ENCODE data around the gene PRAMEF13. TPM values are rescaled to one million over a fixed set of nuclear protein-coding genes. Genes with fewer than 3 reads are reported as not detected.
"Not testable (repeated sequence)": the region's sequence is repeated elsewhere in the genome, so short reads cannot be mapped to it uniquely, and the experiment has no call there.

The PRAMEF13 gene, protein sequence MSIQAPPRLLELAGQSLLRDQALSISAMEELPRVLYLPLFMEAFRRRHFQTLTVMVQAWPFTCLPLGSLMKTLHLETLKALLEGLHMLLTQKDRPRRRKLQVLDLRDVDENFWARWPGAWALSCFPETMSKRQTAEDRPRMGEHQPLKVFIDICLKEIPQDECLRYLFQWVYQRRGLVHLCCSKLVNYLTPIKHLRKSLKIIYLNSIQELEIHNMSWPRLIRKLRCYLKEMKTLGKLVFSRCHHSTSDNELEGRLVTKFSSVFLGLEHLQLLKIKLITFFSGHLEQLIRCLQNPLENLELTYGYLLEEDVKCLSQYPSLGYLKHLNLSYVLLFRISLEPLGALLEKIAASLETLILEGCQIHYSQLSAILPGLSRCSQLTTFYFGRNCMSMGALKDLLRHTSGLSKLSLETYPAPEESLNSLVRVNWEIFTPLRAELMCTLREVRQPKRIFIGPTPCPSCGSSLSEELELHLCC
- total RNA-seq (ENCODE audit: low replicate concordance): not detected in 2 replicates

DNA sequence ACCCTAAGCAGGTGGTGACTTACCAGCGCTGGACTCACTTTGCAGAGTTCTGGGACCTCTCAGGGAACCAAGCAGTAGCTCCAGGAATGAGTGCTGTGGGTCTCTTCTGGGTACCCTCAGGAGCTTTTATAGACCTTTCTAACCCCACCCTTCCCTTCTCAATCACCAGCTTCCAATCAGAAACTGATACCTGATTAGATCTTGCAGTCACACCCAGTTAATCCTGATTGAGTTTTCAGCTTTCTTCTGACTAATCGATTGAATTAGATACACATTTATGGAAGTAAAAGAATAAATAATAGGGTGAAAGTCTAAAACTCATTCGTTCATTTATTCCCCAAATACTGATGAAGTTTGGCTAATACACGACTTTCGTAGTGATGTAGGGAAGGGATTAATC, at the start of gene PRAMEF13:
Gene PRAMEF13, minus strand, starts transcription at position 101 of the 400 bp plus-strand sequence. CDS start 1,820 bp downstream, outside the sequence.
- not testable (repeated sequence) for H3K4me3 ChIP-seq (ENCODE audit: low read depth, low read length); DNase-seq (ENCODE audit: low read depth)

DNA sequence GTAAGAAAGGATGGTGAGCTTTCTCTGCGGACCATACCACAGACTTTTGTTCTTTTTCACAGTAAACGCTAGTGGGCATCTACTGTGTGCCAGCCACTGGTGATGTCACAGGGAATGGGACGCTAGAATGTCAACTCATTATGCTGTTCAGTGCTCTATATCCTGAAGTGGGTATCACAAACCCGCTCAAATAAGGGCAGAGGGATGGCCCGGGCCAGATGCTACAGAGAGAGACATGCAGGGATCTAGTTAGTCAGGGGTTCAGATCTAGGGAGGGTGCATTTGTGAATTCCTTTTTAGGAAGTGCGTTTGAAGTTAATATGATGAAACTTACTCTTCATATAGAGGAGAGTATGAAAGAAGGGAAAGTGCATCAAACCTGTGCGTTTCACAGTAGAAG, 45.9 kb upstream of the PRAMEF13 start:
- DNase-seq (ENCODE audit: low read depth); H3K4me3 ChIP-seq (ENCODE audit: low read depth, low read length): not testable (repeated sequence)

DNA sequence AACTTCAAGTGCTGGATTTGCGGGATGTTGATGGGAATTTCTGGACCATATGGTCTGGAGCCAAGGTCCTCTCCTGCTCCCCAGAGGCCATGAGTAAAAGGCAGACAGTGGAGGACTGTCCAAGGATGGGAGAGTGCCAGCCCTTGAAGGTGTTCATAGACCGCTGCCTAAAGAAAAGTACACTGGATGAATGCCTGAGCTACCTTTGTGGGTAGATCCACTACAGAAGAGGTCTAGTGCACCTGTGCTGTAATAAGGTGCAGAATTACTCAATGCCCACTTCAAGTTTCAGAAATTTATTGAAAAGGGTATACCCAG, 45.3 kb upstream of the PRAMEF13 start:
- not testable (repeated sequence) for H3K4me3 ChIP-seq (ENCODE audit: low read depth, low read length); DNase-seq (ENCODE audit: low read depth)

DNA sequence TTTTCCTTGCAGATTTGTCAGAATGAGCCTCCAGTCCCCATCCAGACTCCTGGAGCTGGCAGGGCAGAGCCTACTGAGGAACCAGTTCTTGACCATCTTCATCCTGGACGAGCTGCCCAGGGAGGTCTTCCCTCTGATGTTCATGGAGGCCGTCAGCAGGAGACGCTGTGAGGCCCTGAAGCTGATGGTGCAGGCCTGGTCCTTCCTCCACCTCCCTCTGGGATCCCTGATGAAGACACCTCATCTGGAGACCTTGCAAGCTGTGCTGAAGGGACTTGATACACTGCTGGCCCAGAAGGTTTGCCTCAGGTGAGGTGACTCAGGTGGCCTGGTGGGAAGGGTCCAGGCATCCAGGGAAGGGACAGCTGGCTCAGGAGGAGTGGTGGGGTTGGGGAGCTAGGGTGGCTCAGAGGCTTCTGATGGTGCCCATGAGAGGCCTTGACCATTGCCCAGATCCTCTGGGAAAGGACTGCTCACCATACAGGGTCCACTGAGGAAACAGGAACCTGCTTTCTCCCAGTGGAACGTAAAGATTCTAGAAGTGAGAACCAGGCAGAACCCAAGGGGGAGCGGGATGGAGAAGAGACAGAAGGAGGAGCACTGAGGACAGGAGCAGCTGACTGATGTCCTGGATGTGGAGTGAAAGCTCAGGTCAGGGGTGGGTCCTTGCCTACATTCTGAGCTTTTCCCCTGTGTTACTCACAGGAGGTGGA, 44.8 kb upstream of the PRAMEF13 start:
- not testable (repeated sequence) for DNase-seq (ENCODE audit: low read depth); H3K4me3 ChIP-seq (ENCODE audit: low read depth, low read length)

DNA sequence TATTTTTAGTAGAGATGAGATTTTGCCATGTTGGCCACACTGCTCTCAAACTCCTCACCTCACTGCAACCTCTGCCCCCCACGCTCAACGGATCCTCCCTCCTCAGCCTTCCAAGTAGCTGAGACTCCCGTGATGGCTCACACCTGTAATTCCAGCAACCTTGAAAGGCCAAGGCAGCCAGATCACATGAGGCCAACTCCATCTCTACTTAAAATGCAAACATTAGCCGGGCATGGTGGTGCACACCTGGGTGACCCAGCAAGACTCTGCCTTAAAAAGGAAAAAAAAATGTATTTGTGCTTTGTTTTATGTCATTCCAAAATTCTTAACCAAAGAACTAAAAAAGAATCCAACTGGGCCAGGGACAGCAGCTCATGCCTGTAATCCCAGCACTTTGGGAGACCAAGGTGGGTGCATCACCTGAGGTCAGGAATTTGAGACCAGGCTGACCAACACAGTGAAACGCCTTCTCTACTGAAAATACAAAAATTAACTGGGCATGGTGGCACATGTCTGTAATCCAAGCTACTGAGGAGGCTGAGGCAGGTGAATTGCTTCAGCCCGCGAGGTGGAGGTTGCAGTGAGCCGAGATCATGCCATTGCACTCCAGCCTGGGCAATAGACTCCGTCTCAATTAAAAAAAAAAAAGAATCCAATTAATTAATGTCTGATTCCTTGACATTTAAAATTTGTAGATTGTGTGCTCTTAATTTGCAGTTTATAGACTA, 42.5 kb upstream of the PRAMEF13 start:
- DNase-seq (ENCODE audit: low read depth); H3K4me3 ChIP-seq (ENCODE audit: low read depth, low read length): not testable (repeated sequence)

DNA sequence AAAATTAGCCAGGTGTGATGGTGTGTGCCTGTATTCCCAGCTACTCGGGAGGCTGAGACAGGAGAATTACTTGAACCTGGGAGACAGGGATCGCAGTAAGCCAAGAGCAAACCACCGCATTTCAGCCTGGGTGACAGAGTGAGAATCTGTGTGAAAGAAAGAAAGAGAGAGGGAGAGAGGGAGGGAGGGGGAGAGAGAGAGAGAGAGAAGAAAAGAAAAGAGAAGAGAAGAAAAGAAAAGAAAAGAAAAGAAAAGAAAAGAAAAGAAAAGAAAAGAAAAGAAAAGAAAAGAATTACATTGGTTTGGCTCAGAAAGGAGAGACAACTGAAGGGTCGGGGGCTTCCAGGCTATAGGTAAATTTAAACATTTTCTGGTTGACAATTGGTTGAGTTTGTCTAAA, 38.4 kb upstream of the PRAMEF13 start:
- not testable (repeated sequence) for H3K4me3 ChIP-seq (ENCODE audit: low read depth, low read length); DNase-seq (ENCODE audit: low read depth)

DNA sequence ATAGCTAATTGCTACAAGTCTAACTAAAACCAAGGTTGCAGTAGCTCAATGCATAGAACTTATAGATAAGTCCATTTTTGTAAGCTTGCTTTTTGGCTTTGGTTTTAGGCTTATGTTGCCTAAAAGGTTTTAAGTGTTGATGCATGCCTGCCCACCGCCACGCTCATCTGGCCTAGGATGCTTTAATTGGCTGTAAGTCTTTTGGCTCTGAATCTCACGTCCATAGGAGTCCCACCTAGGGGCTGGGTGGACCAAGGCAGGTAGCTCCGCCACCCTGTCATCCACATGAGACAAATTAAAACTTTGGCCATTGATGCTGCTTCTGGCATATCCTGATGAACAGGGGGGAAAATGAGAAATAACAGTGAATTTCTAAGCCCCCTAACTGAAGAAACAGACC, 36.4 kb upstream of the PRAMEF13 start:
- DNase-seq (ENCODE audit: low read depth); H3K4me3 ChIP-seq (ENCODE audit: low read depth, low read length): not testable (repeated sequence)

DNA sequence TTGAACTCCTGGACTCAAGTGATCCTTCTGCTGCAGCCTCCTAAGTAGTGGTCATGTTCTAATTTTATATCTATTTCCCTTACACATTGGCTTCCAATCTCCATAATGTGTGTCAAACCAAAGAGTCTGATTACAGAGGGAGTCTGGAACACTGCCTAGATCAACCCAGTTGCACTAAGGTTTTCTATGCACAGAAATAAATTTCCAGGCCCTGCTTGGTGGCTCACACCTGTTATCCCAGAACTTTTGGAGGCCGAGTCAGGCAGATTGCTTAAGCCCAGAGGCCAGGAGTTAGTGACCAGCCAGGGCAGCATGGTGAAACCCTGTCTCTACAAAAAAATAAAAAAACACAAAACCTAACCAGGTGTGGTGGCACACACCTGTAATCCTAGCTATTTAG, 32.8 kb upstream of the PRAMEF13 start:
- DNase-seq (ENCODE audit: low read depth): not testable (repeated sequence)

DNA sequence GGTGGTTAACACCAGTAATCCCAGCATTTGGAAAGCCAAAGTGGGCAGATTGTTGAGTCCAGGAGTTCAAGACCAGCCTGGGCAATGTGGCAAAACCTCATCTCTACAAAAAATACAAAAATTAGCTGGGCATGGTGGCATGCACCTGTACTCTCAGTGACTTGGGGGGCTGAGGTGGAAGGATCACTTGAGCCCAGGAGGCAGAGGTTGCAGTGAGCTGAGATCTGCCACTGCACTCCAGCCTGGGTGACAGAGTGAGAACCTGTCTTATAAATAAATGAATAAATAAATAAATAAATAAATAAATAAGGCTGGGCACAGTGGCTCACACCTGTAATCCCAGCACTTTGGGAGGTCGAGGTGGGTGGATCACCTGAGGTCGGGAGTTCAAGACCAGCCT, 30.8 kb upstream of the PRAMEF13 start:
- H3K4me3 ChIP-seq (ENCODE audit: low read depth, low read length); DNase-seq (ENCODE audit: low read depth): not testable (repeated sequence)

More for the DNA sequence above, 32.8 kb upstream of the PRAMEF13 start:
- H3K4me3 ChIP-seq (ENCODE audit: low read depth, low read length): not testable (repeated sequence)

DNA sequence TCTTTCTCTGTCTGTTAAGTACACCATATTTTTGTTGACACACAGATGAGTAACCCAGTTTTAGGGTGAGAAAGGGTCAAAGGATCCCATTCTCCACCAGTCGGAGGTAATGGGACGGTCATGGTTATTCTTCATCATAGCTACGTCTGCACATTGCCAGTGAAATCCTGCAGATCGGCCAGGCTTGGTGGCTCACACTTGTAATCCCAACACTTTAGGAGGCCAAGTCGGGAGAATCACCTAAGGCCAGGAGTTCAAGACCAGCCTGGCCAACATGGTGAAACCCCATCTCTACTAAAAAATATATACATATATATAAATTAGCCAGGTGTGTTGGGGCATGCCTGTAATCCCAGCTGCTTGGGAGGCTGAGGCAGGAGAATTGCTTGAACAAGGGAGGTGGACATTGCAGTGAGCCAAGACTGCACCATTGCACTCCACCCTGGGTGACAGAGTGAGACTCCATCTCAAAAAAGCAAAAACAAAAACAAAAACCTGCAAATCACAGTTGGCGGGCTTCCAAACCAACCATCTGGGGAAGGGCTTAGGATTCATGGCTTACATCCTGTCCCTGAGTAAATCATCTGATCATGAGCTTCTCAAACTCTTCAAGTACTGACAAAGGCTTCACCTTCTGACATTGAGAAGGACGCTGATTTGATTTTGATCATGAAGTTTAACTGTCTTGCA, 30.0 kb upstream of the PRAMEF13 start:
- not testable (repeated sequence) for DNase-seq (ENCODE audit: low read depth); H3K4me3 ChIP-seq (ENCODE audit: low read depth, low read length)

DNA sequence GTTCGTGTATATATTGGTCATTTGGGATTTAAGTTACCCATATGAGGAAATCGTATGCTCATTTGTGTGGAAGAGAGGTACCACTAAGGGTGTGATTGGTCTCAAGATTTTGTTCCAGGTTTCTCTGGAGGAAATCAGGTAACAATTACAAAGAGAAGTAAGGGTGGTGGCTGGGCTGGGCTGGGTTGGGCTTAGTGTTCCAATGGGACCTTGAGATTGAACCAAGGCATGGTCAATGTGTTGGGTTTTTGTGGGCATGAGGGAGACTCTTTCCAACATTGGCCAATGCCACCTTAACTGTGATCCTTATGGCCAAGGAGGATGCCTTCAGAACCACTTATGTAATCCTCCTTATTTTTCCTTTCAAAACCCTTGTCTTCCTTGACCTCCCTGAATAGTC, 29.4 kb upstream of the PRAMEF13 start:
- DNase-seq (ENCODE audit: low read depth); H3K4me3 ChIP-seq (ENCODE audit: low read depth, low read length): not testable (repeated sequence)

DNA sequence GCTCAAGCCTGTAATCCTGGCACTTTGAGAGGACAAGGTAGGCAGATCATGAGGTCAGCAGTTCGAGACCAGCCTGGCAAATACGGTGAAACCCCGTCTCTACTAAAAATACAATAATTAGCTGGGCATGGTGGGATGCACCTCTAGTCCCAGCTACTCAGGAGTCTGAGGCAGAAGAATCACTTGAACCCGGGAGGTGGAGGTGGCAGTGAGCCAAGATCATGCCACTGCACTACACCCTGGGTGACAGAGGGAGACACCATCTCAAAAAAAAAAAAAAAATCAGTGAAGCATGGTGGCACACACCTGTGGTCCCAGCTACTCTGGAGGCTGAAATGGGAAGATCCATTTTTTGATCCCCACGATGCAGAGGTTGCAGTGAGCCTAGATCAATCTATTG, 28.9 kb upstream of the PRAMEF13 start:
- not testable (repeated sequence) for H3K4me3 ChIP-seq (ENCODE audit: low read depth, low read length); DNase-seq (ENCODE audit: low read depth)

DNA sequence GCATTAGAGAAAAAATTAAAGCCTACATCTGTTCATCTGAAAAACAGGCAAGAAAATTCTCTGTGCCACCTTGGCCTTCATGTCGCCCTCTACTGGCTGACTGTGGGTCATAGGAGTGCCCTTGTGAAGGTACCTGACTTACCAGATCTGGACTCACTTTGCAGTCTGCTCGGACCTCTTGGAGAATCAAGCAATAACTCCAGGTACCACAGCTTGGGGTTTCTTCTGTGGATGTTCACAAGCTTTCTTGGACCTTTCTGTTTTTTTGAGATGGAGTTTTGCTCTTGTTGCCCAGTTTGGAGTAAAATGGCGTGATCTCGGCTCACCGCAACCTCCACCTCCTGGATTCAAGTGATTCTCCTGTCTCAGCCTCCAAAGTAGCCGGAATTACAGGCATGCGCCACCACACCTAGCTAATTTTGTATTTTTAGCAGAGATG, 27.2 kb upstream of the PRAMEF13 start:
- DNase-seq (ENCODE audit: low read depth): no peak
- no peak overlapping the region for H3K4me3 ChIP-seq (ENCODE audit: low read depth, low read length)
- TF ChIP-seq, protein P1, sequence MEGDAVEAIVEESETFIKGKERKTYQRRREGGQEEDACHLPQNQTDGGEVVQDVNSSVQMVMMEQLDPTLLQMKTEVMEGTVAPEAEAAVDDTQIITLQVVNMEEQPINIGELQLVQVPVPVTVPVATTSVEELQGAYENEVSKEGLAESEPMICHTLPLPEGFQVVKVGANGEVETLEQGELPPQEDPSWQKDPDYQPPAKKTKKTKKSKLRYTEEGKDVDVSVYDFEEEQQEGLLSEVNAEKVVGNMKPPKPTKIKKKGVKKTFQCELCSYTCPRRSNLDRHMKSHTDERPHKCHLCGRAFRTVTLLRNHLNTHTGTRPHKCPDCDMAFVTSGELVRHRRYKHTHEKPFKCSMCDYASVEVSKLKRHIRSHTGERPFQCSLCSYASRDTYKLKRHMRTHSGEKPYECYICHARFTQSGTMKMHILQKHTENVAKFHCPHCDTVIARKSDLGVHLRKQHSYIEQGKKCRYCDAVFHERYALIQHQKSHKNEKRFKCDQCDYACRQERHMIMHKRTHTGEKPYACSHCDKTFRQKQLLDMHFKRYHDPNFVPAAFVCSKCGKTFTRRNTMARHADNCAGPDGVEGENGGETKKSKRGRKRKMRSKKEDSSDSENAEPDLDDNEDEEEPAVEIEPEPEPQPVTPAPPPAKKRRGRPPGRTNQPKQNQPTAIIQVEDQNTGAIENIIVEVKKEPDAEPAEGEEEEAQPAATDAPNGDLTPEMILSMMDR (IDR thresholded peaks at IDR 0.05; ENCODE audit: insufficient read depth, low read length): no peak

DNA sequence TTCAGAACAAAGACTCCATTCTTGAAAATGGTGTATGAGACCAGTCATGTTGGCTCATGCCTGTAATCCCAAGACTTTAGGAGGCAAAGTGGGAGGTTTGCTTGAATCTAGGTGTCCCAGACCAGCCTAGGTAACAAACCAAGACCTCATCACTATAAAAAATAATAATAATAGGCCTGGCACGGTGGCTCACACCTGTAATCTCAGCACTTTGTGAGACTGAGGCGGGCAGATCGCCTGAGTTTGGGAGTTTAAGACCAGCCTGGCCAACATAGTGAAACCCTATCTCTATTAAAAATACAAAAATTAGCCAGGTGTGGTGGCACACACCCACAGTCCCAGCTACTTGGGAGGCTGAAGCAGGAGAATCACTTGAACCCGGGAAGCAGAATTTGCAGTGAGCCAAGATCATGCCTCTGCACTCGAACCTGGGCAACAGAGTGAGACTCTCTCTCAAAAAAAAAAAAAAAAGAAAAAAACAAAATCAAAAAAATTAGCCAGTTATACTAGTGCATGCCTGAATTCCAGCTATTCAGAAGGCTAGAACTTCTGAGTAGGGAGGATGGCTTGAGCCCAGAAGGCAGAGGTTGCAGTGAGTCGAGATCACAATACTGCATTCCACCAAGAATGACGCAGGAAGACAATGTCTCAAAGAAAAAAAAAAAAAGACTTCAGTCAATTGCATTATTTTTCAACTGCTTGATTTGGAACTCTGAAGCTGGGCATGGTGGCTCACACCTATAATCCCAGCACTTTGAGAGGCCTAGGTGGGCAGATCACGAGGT, 26.3 kb upstream of the PRAMEF13 start:
- not testable (repeated sequence) for H3K4me3 ChIP-seq (ENCODE audit: low read depth, low read length); DNase-seq (ENCODE audit: low read depth)

DNA sequence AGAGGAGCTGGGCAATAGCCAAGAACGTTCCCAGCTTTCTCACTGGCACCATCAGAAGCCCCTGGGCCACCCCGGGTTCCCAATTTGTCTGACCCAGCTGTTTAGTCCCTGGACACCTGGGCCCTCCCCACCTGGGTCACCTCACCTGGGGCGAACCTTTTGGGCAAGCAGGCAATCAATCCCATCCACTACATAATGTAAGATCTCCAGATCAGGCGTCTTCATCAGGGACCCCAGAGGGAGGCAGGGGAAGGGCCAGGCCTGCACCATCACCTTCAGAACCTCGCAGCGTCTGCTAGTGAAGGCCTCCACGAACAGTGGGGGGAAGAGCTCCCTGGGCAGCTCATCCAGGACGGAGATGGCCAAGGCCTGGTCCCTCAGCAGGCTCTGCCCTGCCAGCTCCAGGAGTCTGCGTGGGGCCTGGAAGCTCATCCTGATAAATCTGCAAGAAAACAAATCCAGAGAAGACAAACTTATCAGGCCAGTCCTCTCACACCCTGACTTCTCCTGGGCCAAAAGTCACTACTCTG, 24.5 kb upstream of the PRAMEF13 start, which contains the start of gene PRAMEF18:
Gene PRAMEF18, minus strand, starts transcription at position 480 of the 530 bp plus-strand sequence. Its CDS starts 48 bp downstream, at position 432.
- H3K4me3 ChIP-seq (ENCODE audit: low read depth, low read length); DNase-seq (ENCODE audit: low read depth): not testable (repeated sequence)
